Neural progenitor cell (in vitro differentiated cells): ENCODE measurements around the gene CARS2.

Experiments
- EZH2 ChIP-seq: fragments of 200-600 bp; sonication (generic); IDR thresholded peaks from 2 replicates; pipeline ENCODE4 v1.6.1; 2017; ENCODE audit warnings: antibody characterized with exemption, mild to moderate bottlenecking, moderate library complexity
- EZH2phosphoT487 ChIP-seq: fragments of 200-600 bp; sonication (generic); IDR thresholded peaks from 2 replicates; pipeline ENCODE4 v1.6.1; 2017; ENCODE audit warnings: antibody characterized with exemption
- TF ChIP-seq, protein P1 (sequence below): fragments of 200-600 bp; sonication (generic); IDR thresholded peaks from 2 replicates; pipeline ENCODE4 v1.5.1; 2017; ENCODE audit warnings: antibody characterized with exemption, mild to moderate bottlenecking

DNA sequence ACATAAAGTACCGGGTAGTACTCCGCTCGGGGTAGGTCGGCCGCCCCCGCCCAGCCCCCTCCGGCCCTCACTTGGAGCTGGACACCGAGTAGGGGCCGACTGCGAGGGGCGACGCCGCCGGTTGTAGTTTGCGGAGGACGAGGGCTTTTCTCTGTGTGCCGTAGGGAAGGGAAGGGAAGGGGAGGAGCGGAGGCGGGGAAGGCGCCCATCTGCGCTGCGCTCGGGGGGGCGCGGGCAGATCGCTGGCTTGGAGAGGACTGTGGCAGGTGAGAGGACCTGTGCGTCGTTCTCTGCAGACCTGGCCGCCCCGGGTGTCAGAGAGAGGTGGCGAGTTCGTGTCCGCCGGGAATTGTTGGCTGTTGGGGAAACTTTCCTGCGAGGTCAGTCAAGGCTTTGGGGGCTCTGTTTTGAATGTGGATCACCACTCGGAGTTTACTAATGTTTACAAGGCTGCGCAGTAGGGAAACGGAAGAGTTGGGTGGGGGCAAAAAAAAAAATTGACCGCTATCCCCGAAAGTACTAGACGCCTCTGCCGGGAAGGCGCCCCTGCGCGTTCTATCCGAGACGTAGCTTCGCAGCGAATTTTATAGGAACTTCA lies 9.0 kb upstream of the CARS2 start:
- TF ChIP-seq, protein P1, sequence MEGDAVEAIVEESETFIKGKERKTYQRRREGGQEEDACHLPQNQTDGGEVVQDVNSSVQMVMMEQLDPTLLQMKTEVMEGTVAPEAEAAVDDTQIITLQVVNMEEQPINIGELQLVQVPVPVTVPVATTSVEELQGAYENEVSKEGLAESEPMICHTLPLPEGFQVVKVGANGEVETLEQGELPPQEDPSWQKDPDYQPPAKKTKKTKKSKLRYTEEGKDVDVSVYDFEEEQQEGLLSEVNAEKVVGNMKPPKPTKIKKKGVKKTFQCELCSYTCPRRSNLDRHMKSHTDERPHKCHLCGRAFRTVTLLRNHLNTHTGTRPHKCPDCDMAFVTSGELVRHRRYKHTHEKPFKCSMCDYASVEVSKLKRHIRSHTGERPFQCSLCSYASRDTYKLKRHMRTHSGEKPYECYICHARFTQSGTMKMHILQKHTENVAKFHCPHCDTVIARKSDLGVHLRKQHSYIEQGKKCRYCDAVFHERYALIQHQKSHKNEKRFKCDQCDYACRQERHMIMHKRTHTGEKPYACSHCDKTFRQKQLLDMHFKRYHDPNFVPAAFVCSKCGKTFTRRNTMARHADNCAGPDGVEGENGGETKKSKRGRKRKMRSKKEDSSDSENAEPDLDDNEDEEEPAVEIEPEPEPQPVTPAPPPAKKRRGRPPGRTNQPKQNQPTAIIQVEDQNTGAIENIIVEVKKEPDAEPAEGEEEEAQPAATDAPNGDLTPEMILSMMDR: no peak
- TF ChIP-seq EZH2 (no peak), EZH2phosphoT487 (no peak)
